Measurements from ENCODE around the gene NR3C2. TPM values are rescaled to one million over a fixed set of nuclear protein-coding genes. Genes with fewer than 3 reads are reported as not detected.

The NR3C2 gene
- total RNA-seq, 1 experiment from 2014 or later, result 0.26 TPM

- TF ChIP-seq, protein P1, sequence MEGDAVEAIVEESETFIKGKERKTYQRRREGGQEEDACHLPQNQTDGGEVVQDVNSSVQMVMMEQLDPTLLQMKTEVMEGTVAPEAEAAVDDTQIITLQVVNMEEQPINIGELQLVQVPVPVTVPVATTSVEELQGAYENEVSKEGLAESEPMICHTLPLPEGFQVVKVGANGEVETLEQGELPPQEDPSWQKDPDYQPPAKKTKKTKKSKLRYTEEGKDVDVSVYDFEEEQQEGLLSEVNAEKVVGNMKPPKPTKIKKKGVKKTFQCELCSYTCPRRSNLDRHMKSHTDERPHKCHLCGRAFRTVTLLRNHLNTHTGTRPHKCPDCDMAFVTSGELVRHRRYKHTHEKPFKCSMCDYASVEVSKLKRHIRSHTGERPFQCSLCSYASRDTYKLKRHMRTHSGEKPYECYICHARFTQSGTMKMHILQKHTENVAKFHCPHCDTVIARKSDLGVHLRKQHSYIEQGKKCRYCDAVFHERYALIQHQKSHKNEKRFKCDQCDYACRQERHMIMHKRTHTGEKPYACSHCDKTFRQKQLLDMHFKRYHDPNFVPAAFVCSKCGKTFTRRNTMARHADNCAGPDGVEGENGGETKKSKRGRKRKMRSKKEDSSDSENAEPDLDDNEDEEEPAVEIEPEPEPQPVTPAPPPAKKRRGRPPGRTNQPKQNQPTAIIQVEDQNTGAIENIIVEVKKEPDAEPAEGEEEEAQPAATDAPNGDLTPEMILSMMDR (IDR thresholded peaks at IDR 0.05), result no peak
- TF ChIP-seq TCF7L2 (IDR thresholded peaks at IDR 0.05; ENCODE audit: low read depth, low read length), result no peak
- TF ChIP-seq, protein P2, sequence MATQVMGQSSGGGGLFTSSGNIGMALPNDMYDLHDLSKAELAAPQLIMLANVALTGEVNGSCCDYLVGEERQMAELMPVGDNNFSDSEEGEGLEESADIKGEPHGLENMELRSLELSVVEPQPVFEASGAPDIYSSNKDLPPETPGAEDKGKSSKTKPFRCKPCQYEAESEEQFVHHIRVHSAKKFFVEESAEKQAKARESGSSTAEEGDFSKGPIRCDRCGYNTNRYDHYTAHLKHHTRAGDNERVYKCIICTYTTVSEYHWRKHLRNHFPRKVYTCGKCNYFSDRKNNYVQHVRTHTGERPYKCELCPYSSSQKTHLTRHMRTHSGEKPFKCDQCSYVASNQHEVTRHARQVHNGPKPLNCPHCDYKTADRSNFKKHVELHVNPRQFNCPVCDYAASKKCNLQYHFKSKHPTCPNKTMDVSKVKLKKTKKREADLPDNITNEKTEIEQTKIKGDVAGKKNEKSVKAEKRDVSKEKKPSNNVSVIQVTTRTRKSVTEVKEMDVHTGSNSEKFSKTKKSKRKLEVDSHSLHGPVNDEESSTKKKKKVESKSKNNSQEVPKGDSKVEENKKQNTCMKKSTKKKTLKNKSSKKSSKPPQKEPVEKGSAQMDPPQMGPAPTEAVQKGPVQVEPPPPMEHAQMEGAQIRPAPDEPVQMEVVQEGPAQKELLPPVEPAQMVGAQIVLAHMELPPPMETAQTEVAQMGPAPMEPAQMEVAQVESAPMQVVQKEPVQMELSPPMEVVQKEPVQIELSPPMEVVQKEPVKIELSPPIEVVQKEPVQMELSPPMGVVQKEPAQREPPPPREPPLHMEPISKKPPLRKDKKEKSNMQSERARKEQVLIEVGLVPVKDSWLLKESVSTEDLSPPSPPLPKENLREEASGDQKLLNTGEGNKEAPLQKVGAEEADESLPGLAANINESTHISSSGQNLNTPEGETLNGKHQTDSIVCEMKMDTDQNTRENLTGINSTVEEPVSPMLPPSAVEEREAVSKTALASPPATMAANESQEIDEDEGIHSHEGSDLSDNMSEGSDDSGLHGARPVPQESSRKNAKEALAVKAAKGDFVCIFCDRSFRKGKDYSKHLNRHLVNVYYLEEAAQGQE (IDR thresholded peaks at IDR 0.05; ENCODE audit: insufficient read depth in 1 of 2, low read depth in 2 of 2, low read length in 1 of 2), result no peak
- no peak for TF ChIP-seq POLR2AphosphoS5 (IDR thresholded peaks at IDR 0.05; ENCODE audit: low read depth, low read length)
- TF ChIP-seq SIN3A (IDR thresholded peaks at IDR 0.05; ENCODE audit: borderline replicate concordance, insufficient read depth, low read depth, low read length), result no peak
- Histone ChIP-seq H3K36me3 (ENCODE audit: control insufficient read depth, insufficient read depth, low read length) (no peaks in the 10 kb centered on the region), H3K27me3 (ENCODE audit: control insufficient read depth, insufficient read depth, low read length) (no peaks in the 10 kb centered on the region), H3K27ac (ENCODE audit: low read length) (no peak overlapping the region), H3K4me1 (ENCODE audit: control insufficient read depth, insufficient read depth, low read length) (no peaks in the 10 kb centered on the region), H3K4me3 (ENCODE audit: low read depth in 2 of 2, low read length in 2 of 2) (no peak overlapping the region), H3K9me3 (ENCODE audit: control insufficient read depth, insufficient read depth, low read depth, low read length) (no peaks in the 10 kb centered on the region)
- POLR2A ChIA-PET, result no interaction called here
- in situ Hi-C loops (cut with HindIII; ENCODE audit: low pct_unique_long_range_greater_than_20kb, low sequenced_read_pairs) (no loop called here), intact Hi-C loops (cut with micrococcal nuclease; ENCODE audit: unreplicated experiment) (no loop called here)
- no peak for ATAC-seq
- no TSS peak for BruUV-seq (replicated peaks)
- CTCF ChIA-PET, result no interaction called here
- no peak for DNase-seq (ENCODE audit: low read depth, low spot score)
Measured at GRCh38 chr4:148243837-148244236, 198.4 kb downstream of the NR3C2 start.

- BruUV-seq (replicated peaks), result no TSS peak
- intact Hi-C loops (cut with micrococcal nuclease; ENCODE audit: unreplicated experiment), result no loop called here
- ChIA-PET POLR2A (no interaction called here), CTCF (no interaction called here)
- no peak overlapping the region for H3K27ac ChIP-seq (ENCODE audit: low read length)
- no peaks in the 10 kb centered on the region for H3K4me1 ChIP-seq (ENCODE audit: control insufficient read depth, insufficient read depth, low read length)
- no peak for ATAC-seq
- no peak overlapping the region for H3K4me3 ChIP-seq (ENCODE audit: low read depth in 2 of 2, low read length in 2 of 2)
- TF ChIP-seq POLR2AphosphoS5 (IDR thresholded peaks at IDR 0.05; ENCODE audit: low read depth, low read length) (no peak), TCF7L2 (IDR thresholded peaks at IDR 0.05; ENCODE audit: low read depth, low read length) (no peak)
- TF ChIP-seq, protein P1 (IDR thresholded peaks at IDR 0.05), result no peak
- no peaks in the 10 kb centered on the region for H3K36me3 ChIP-seq (ENCODE audit: control insufficient read depth, insufficient read depth, low read length)
- H3K9me3 ChIP-seq (ENCODE audit: control insufficient read depth, insufficient read depth, low read depth, low read length), result no peaks in the 10 kb centered on the region
- no peaks in the 10 kb centered on the region for H3K27me3 ChIP-seq (ENCODE audit: control insufficient read depth, insufficient read depth, low read length)
- in situ Hi-C loops (cut with HindIII; ENCODE audit: low pct_unique_long_range_greater_than_20kb, low sequenced_read_pairs), result no loop called here
- DNase-seq (ENCODE audit: low read depth, low spot score), result no peak
Measured at GRCh38 chr4:148240241-148240640, 202.0 kb downstream of the NR3C2 start.

Measured in Panc1 (cell line).